Keratinocyte (primary cell): ENCODE results near the gene BRCA2. TPM values are rescaled to one million over a fixed set of nuclear protein-coding genes. Genes with fewer than 3 reads are reported as not detected.

Experiments
- DNase-seq: peaks from one replicate; pipeline ENCODE4 v3.0.0-alpha.2; 2011; ENCODE audit warnings: low read depth, missing footprints, low spot score
- FAIRE-seq: peaks from 2 replicates; lab custom pipeline; 2011; peaks lifted over from hg19 to GRCh38; lab: Jason Lieb, UNC
- H2AFZ ChIP-seq: 2 replicates; pipeline ENCODE4 v1.6.0; 2012; ENCODE audit warnings: low read length, control low read depth, inconsistent platforms; ENCODE audit not compliant: control insufficient read depth
- H3K27ac ChIP-seq: 2 replicates; pipeline ENCODE4 v1.5.1; 2011; ENCODE audit warnings: low read length; ENCODE audit not compliant: control insufficient read depth, insufficient read depth
- H3K27me3 ChIP-seq: 3 replicates; pipeline ENCODE4 v1.6.0; 2011; ENCODE audit warnings: low read length; ENCODE audit not compliant: control insufficient read depth, insufficient read depth; ENCODE audit errors: extremely low read depth
- H3K36me3 ChIP-seq, 2 experiments: 2 replicates in 1 of 2; 3 replicates in 1 of 2; pipeline ENCODE4 v1.5.1; 2011; ENCODE audit warnings: low read length in 2 of 2, mild to moderate bottlenecking in 1 of 2; ENCODE audit not compliant: control insufficient read depth in 2 of 2, insufficient read depth in 2 of 2; ENCODE audit errors: extremely low read depth in 1 of 2
- H3K4me1 ChIP-seq: 3 replicates; pipeline ENCODE4 v1.5.1; 2011; ENCODE audit warnings: low read length; ENCODE audit not compliant: control insufficient read depth, insufficient read depth; ENCODE audit errors: extremely low read depth
- H3K4me2 ChIP-seq: 3 replicates; pipeline ENCODE4 v1.6.0; 2011; ENCODE audit warnings: low read depth, low read length; ENCODE audit not compliant: control insufficient read depth, insufficient read depth; ENCODE audit errors: extremely low read depth
- H3K4me3 ChIP-seq, 3 experiments: fragments of 200-600 bp in 1 of 3; sonication (generic) in 1 of 3; 2 replicates in 2 of 3; 3 replicates in 1 of 3; pipeline ENCODE4 v1.5.1; 2011 to 2016; ENCODE audit warnings: low read length in 3 of 3, mild to moderate bottlenecking in 3 of 3, control low read depth in 2 of 3, inconsistent platforms in 1 of 3, low read depth in 1 of 3, mixed read lengths in 1 of 3, mixed run types in 1 of 3, moderate library complexity in 1 of 3; ENCODE audit not compliant: control insufficient read depth in 2 of 3, insufficient read depth in 2 of 3; ENCODE audit errors: extremely low read depth in 1 of 3
- H3K79me2 ChIP-seq: 2 replicates; pipeline ENCODE4 v1.6.0; 2012; ENCODE audit warnings: low read length; ENCODE audit not compliant: control insufficient read depth, insufficient read depth
- H3K9ac ChIP-seq: 3 replicates; pipeline ENCODE4 v1.6.0; 2011; ENCODE audit warnings: low read length; ENCODE audit not compliant: control insufficient read depth, insufficient read depth; ENCODE audit errors: extremely low read depth
- H3K9me1 ChIP-seq: 3 replicates; pipeline ENCODE4 v1.6.0; 2011; ENCODE audit warnings: low read length; ENCODE audit not compliant: control insufficient read depth, insufficient read depth; ENCODE audit errors: extremely low read depth
- H3K9me3 ChIP-seq: 2 replicates; pipeline ENCODE4 v1.5.1; 2012; ENCODE audit warnings: low read depth, low read length; ENCODE audit not compliant: control insufficient read depth
- H4K20me1 ChIP-seq: 3 replicates; pipeline ENCODE4 v1.6.0; 2011; ENCODE audit warnings: low read length; ENCODE audit not compliant: control insufficient read depth, insufficient read depth; ENCODE audit errors: extremely low read depth
- CTCF ChIP-seq, 3 experiments: IDR thresholded peaks in 1 of 3; conservative IDR thresholded peaks in 1 of 3; optimal IDR thresholded peaks in 1 of 3; 2 replicates in 2 of 3; 3 replicates in 1 of 3; pipeline versions ENCODE3 to v1.5.1; 2011; ENCODE audit warnings: low read length in 3 of 3, mild to moderate bottlenecking in 3 of 3, moderate library complexity in 2 of 3, control low read depth in 1 of 3, inconsistent platforms in 1 of 3; ENCODE audit not compliant: insufficient read depth in 2 of 3; ENCODE audit errors: extremely low read depth in 1 of 3
- EZH2 ChIP-seq: IDR thresholded peaks from one replicate; pipeline ENCODE4 v1.6.1; 2012; ENCODE audit warnings: inconsistent platforms, mild to moderate bottlenecking, low read length, moderate library complexity
- dilution Hi-C: fragments of 300-500 bp; cut with MboI; formaldehyde crosslinking; loops from one replicate; pipeline ENCODE4 v1.7.0; 2020; ENCODE audit warnings: low sequenced_read_pairs; ENCODE audit not compliant: extremely low pct_ligation_motif_present
- polyA plus RNA-seq, 5 experiments: library from polyadenylated mRNA; depleted of rRNA in 3 of 5; stranded (reverse) in 3 of 5; stranded (forward) in 1 of 5; unstranded in 1 of 5; fragments of >200 nt; gene quantifications; 1 replicate in 1 of 5; 2 replicates in 3 of 5; 3 replicates in 1 of 5; pipeline versions ENCODE4 v1.2.1 to v1.2.3, GENCODE V29; 2011 to 2012; ENCODE audit warnings: missing spikeins in 2 of 5, low read depth in 1 of 5, low replicate concordance in 1 of 5

Gene BRCA2
- polyA plus RNA-seq, 1 donor (not counting 4 experiments of a cell fraction or from before 2014, with no cell fraction given), result 2.4 TPM

GRCh38 chr13:32409001-32409313 lies 93.6 kb downstream of the BRCA2 start:
- FAIRE-seq (no peak), DNase-seq (no peak)
- TF ChIP-seq EZH2 (no peak), CTCF (optimal IDR thresholded peaks at IDR 0.05 in 1 of 3, IDR thresholded peaks at IDR 0.05 in 1 of 3, conservative IDR thresholded peaks at IDR 0.05 in 1 of 3; ENCODE audit: extremely low read depth in 1 of 3, insufficient read depth in 2 of 3, low read length in 3 of 3) (no peak)
- Histone ChIP-seq H4K20me1 (no peaks in the 10 kb centered on the region), H3K36me3 (no peaks in the 10 kb centered on the region), H3K9me3 (no peaks in the 10 kb centered on the region), H3K9ac (no peak overlapping the region), H3K4me3 (no peak overlapping the region), H3K27ac (no peak overlapping the region), H3K79me2 (no peaks in the 10 kb centered on the region), H3K4me2 (no peak overlapping the region), H3K27me3 (no peaks in the 10 kb centered on the region), H3K9me1 (no peaks in the 10 kb centered on the region), H2AFZ (no peak overlapping the region), H3K4me1 (no peaks in the 10 kb centered on the region)
- dilution Hi-C loops, result no loop called here

GRCh38 chr13:32409561-32410421 lies 94.5 kb downstream of the BRCA2 start:
- FAIRE-seq (no peak), DNase-seq (no peak)
- H3K27ac ChIP-seq, result no peak overlapping the region
- no peaks in the 10 kb centered on the region for H3K9me3 ChIP-seq
- no peak overlapping the region for H3K4me3 ChIP-seq
- no peaks in the 10 kb centered on the region for H3K27me3 ChIP-seq
- H3K4me2 ChIP-seq, result no peak overlapping the region
- no peaks in the 10 kb centered on the region for H3K4me1 ChIP-seq
- H3K36me3 ChIP-seq, result no peaks in the 10 kb centered on the region
- dilution Hi-C loops, result no loop called here
- no peaks in the 10 kb centered on the region for H4K20me1 ChIP-seq
- TF ChIP-seq CTCF (optimal IDR thresholded peaks at IDR 0.05 in 1 of 3, IDR thresholded peaks at IDR 0.05 in 1 of 3, conservative IDR thresholded peaks at IDR 0.05 in 1 of 3; ENCODE audit: extremely low read depth in 1 of 3, insufficient read depth in 2 of 3, low read length in 3 of 3), result no peak
- TF ChIP-seq EZH2, result no peak
- no peaks in the 10 kb centered on the region for H3K79me2 ChIP-seq
- H3K9ac ChIP-seq, result no peak overlapping the region
- no peaks in the 10 kb centered on the region for H3K9me1 ChIP-seq
- no peak overlapping the region for H2AFZ ChIP-seq
